Transverse colon (tissue), 4 donors: ENCODE measurements around the gene BZW1.

ENCODE experiments used
- EP300 ChIP-seq: sonication (generic); formaldehyde crosslinking; IDR thresholded peaks from one replicate; pipeline ENCODE4 v1.6.1; 2017; ENCODE audit warnings: antibody characterized with exemption, low read depth
- POLR2A ChIP-seq: fragments of 450-650 bp; IDR thresholded peaks from one replicate; pipeline ENCODE4 v1.6.1; 2016; ENCODE audit warnings: antibody characterized with exemption, mild to moderate bottlenecking, moderate library complexity
- POLR2AphosphoS5 ChIP-seq, 3 donors: sonication (generic); formaldehyde crosslinking; IDR thresholded peaks; one replicate each; pipeline ENCODE4 v1.6.1; 2016; ENCODE audit warnings: antibody characterized with exemption in 3 of 3
- TF ChIP-seq, protein P1 (sequence below), 5 experiments: fragments of 200-600 bp in 3 of 5; fragments of 450-650 bp in 2 of 5; sonication (generic) in 3 of 5; IDR thresholded peaks; 1 replicate in 2 of 5; 2 replicates in 3 of 5; pipeline ENCODE4 v1.5.1; 2016 to 2017; ENCODE audit warnings: antibody characterized with exemption in 5 of 5, inconsistent platforms in 3 of 5, mild to moderate bottlenecking in 2 of 5, moderate library complexity in 1 of 5

DNA sequence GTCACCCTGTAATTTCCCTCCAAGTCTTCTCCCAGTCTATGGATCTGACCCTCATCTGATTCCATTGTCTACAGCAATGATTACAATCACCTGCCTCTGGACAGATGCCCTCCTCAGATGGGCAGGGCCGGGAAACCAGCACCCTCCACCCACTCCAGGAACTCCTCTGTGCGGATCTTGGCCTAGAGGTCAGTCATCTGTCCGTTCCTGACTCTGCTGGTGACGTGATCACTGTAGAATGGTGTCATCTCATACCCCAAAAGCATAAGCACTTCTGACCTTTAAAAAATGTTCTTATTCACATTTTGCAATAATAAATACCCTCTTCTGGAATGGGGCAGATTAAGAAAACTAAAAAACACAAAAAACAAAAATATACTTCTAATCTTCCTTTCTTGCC, 29.5 kb upstream of the BZW1 start:
- TF ChIP-seq POLR2A = no peak
- TF ChIP-seq, protein P1, sequence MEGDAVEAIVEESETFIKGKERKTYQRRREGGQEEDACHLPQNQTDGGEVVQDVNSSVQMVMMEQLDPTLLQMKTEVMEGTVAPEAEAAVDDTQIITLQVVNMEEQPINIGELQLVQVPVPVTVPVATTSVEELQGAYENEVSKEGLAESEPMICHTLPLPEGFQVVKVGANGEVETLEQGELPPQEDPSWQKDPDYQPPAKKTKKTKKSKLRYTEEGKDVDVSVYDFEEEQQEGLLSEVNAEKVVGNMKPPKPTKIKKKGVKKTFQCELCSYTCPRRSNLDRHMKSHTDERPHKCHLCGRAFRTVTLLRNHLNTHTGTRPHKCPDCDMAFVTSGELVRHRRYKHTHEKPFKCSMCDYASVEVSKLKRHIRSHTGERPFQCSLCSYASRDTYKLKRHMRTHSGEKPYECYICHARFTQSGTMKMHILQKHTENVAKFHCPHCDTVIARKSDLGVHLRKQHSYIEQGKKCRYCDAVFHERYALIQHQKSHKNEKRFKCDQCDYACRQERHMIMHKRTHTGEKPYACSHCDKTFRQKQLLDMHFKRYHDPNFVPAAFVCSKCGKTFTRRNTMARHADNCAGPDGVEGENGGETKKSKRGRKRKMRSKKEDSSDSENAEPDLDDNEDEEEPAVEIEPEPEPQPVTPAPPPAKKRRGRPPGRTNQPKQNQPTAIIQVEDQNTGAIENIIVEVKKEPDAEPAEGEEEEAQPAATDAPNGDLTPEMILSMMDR (IDR thresholded peaks at IDR 0.05) = no peak
- TF ChIP-seq POLR2AphosphoS5 (IDR thresholded peaks at IDR 0.05) = no peak
- no peak for TF ChIP-seq EP300
